HL-60 (cell line): Measurements from ENCODE around the gene UGT2B10.
"Not testable (repeated sequence)": the region's sequence is repeated elsewhere in the genome, so short reads cannot be mapped to it uniquely, and the experiment has no call there.

Source experiments
- CTCF ChIP-seq: IDR thresholded peaks from one replicate; pipeline ENCODE4 v1.5.1; 2011; ENCODE audit warnings: low read length, control low read depth, inconsistent platforms; ENCODE audit not compliant: insufficient read depth
- POLR2AphosphoS5 ChIP-seq: IDR thresholded peaks from 2 replicates; pipeline ENCODE4 v1.6.1; 2012; ENCODE audit warnings: low read depth

DNA sequence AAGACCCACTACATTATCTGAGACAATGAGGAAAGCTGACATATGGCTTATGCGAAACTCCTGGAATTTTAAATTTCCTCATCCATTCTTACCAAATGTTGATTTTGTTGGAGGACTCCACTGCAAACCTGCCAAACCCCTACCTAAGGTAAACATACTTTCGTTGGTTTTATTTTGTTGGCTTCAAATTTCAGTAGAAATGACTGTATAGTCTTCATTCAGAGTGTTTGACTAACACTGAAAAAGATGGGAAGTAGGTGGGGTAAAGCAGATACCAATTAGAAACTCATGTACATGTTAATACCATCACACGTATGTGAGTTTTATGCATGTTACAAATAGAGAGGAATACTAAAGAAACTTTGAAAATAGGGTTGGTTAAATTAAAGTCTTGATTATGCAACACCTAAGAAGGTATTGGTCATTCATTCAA is 2.3 kb downstream of the UGT2B10 start:
- TF ChIP-seq CTCF, POLR2AphosphoS5: not testable (repeated sequence)
